Hepatocyte (in vitro differentiated cells): Measurements from ENCODE around the gene PCSK4.
"Not testable (repeated sequence)": the region's sequence is repeated elsewhere in the genome, so short reads cannot be mapped to it uniquely, and the experiment has no call there.

Source experiments
- EZH2 ChIP-seq: fragments of 200-600 bp; sonication (generic); IDR thresholded peaks from 2 replicates; pipeline ENCODE4 v1.6.1; 2016; ENCODE audit warnings: antibody characterized with exemption, mild to moderate bottlenecking, borderline replicate concordance
- EZH2phosphoT487 ChIP-seq: fragments of 200-600 bp; sonication (generic); IDR thresholded peaks from one replicate; pipeline ENCODE4 v1.6.1; 2018; ENCODE audit warnings: antibody characterized with exemption, mild to moderate bottlenecking, low read depth, moderate library complexity; ENCODE audit not compliant: unreplicated experiment, severe bottlenecking
- TF ChIP-seq, protein P1 (sequence below): fragments of 200-600 bp; sonication (generic); IDR thresholded peaks from 2 replicates; pipeline ENCODE4 v1.5.1; 2016; ENCODE audit warnings: antibody characterized with exemption, mild to moderate bottlenecking; ENCODE audit not compliant: poor library complexity

DNA sequence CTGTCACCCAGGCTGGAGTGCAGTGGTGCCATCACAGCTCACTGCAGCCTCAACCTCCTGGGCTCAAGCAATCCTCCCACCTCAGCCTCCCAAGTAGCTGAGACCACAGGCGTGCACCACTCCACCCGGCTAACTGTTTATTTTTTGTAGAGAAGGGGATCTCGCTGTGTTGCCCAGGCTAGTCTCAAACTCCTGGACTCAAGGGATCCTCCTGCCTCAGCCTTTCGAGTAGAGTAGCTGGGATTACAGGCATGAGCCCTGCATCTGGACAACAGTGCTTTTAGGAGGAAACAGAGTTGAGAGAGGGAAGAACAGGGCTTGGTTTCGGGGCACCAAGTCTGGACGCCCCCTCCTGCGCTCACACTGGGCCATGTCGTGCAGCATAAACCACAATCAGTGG is 29.7 kb upstream of the PCSK4 start:
- TF ChIP-seq, protein P1, sequence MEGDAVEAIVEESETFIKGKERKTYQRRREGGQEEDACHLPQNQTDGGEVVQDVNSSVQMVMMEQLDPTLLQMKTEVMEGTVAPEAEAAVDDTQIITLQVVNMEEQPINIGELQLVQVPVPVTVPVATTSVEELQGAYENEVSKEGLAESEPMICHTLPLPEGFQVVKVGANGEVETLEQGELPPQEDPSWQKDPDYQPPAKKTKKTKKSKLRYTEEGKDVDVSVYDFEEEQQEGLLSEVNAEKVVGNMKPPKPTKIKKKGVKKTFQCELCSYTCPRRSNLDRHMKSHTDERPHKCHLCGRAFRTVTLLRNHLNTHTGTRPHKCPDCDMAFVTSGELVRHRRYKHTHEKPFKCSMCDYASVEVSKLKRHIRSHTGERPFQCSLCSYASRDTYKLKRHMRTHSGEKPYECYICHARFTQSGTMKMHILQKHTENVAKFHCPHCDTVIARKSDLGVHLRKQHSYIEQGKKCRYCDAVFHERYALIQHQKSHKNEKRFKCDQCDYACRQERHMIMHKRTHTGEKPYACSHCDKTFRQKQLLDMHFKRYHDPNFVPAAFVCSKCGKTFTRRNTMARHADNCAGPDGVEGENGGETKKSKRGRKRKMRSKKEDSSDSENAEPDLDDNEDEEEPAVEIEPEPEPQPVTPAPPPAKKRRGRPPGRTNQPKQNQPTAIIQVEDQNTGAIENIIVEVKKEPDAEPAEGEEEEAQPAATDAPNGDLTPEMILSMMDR, result not testable (repeated sequence)
- TF ChIP-seq EZH2, EZH2phosphoT487: not testable (repeated sequence)
